Measurements from ENCODE around the gene CDC42BPA.
A peak's percentile ranks its signal among the peaks of the same experiment; 100 is the strongest.
"Not testable (repeated sequence)": the region's sequence is repeated elsewhere in the genome, so short reads cannot be mapped to it uniquely, and the experiment has no call there.

The CDC42BPA gene

GRCh38 chr1:227197064-227197463, 121.2 kb downstream of the CDC42BPA start:
- DNase-seq, result no peak

GRCh38 chr1:227192163-227192562, 126.1 kb downstream of the CDC42BPA start:
- peak; percentile 8 for DNase-seq

- no peak for DNase-seq
Observed at GRCh38 chr1:227191607-227192006, 126.7 kb downstream of the CDC42BPA start.

- no peak for DNase-seq
Observed at GRCh38 chr1:227190321-227190720, 128.0 kb downstream of the CDC42BPA start.

- DNase-seq, result no peak
Observed at GRCh38 chr1:227185291-227185690, 133.0 kb downstream of the CDC42BPA start.

GRCh38 chr1:227182012-227182411, 136.3 kb downstream of the CDC42BPA start:
- no peak for DNase-seq

GRCh38 chr1:227175611-227176010, 142.7 kb downstream of the CDC42BPA start:
- DNase-seq, result no peak

- no peak for DNase-seq
Observed at GRCh38 chr1:227174164-227174563, 144.1 kb downstream of the CDC42BPA start.

- no peak for DNase-seq
Observed at GRCh38 chr1:227170361-227171166, 147.7 kb downstream of the CDC42BPA start.

GRCh38 chr1:227169343-227169742, 148.9 kb downstream of the CDC42BPA start:
- DNase-seq, result no peak

GRCh38 chr1:227167276-227168101, 150.8 kb downstream of the CDC42BPA start:
- DNase-seq, result peak; percentile 30

GRCh38 chr1:227166559-227166958, 151.7 kb downstream of the CDC42BPA start:
- no peak for DNase-seq

- no peak for DNase-seq
Observed at GRCh38 chr1:227161470-227161869, 156.8 kb downstream of the CDC42BPA start.

- no peak for DNase-seq
Observed at GRCh38 chr1:227156520-227156919, 161.8 kb downstream of the CDC42BPA start.

GRCh38 chr1:227155688-227156087, 162.6 kb downstream of the CDC42BPA start:
- no peak for DNase-seq

- no peak for DNase-seq
Observed at GRCh38 chr1:227155004-227155403, 163.3 kb downstream of the CDC42BPA start.

- no peak for DNase-seq
Observed at GRCh38 chr1:227152525-227152924, 165.8 kb downstream of the CDC42BPA start.

- DNase-seq, result no peak
Observed at GRCh38 chr1:227140376-227140775, 177.9 kb downstream of the CDC42BPA start.

GRCh38 chr1:227136210-227136820, 182.0 kb downstream of the CDC42BPA start:
- DNase-seq, result no peak

- no peak for DNase-seq
Observed at GRCh38 chr1:227134686-227135314, 183.5 kb downstream of the CDC42BPA start.

- not testable (repeated sequence) for DNase-seq
Observed at GRCh38 chr1:227132695-227133094, 185.6 kb downstream of the CDC42BPA start.

GRCh38 chr1:227131193-227131592, 187.1 kb downstream of the CDC42BPA start:
- DNase-seq, result peak; percentile 23

- no peak for DNase-seq
Observed at GRCh38 chr1:227127891-227128290, 190.4 kb downstream of the CDC42BPA start.

Measured in suppressor macrophage treated with lipopolysaccharide for 4 hours (primary cell).